ENCODE results near the gene ABITRAM.
A peak's percentile ranks its signal among the peaks of the same experiment; 100 is the strongest.
"Not testable (repeated sequence)": the region's sequence is repeated elsewhere in the genome, so short reads cannot be mapped to it uniquely, and the experiment has no call there.

ABITRAM gene

DNA sequence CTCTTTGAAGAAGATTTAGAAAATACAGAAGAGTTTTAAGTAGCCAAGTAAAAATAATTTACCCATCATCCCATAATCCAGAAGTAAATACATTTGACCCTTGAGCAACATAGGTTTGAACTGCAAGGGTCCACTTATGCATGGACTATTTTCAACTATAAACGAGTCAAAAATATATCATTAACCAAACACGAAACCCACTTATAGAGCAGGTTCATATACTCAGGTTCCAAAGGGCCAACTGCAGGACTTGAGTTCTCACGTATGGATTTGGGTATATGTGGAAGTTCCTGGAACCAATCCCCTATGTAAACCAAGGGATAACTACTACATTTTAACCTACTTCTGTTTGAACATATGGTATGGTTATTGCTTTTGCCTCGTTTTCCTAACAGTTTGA is 5.8 kb downstream of the ABITRAM start:
- in situ Hi-C loops (cut with HindIII; ENCODE audit: low pct_unique_long_range_greater_than_20kb, low sequenced_read_pairs): no loop called here
- no peak for DNase-seq (ENCODE audit: low read depth in 1 of 2, low spot score in 1 of 2)
- TF ChIP-seq JUND (IDR thresholded peaks at IDR 0.05; ENCODE audit: low read depth): no peak

- no peak for TF ChIP-seq JUND (IDR thresholded peaks at IDR 0.05; ENCODE audit: low read depth)
- in situ Hi-C loops (cut with HindIII; ENCODE audit: low pct_unique_long_range_greater_than_20kb, low sequenced_read_pairs): no loop called here
- no peak for DNase-seq (ENCODE audit: low read depth in 1 of 2, low spot score in 1 of 2)
These were observed 16.0 kb downstream of the ABITRAM start for GRCh38 chr9:108950168-108950567.

GRCh38 chr9:108951578-108951977 is 17.4 kb downstream of the ABITRAM start:
- no peak for DNase-seq (ENCODE audit: low read depth in 1 of 2, low spot score in 1 of 2)
- in situ Hi-C loops (cut with HindIII; ENCODE audit: low pct_unique_long_range_greater_than_20kb, low sequenced_read_pairs): no loop called here
- no peak for TF ChIP-seq JUND (IDR thresholded peaks at IDR 0.05; ENCODE audit: low read depth)

GRCh38 chr9:108953983-108954574 is 19.9 kb downstream of the ABITRAM start:
- in situ Hi-C loops (cut with HindIII; ENCODE audit: low pct_unique_long_range_greater_than_20kb, low sequenced_read_pairs): no loop called here
- DNase-seq (ENCODE audit: low read depth in 1 of 2, low spot score in 1 of 2): peak; percentile 33 to 67
- no peak for TF ChIP-seq JUND (IDR thresholded peaks at IDR 0.05; ENCODE audit: low read depth)

- in situ Hi-C loops (cut with HindIII; ENCODE audit: low pct_unique_long_range_greater_than_20kb, low sequenced_read_pairs): no loop called here
- DNase-seq (ENCODE audit: low read depth in 1 of 2, low spot score in 1 of 2): no peak
- TF ChIP-seq JUND (IDR thresholded peaks at IDR 0.05; ENCODE audit: low read depth): no peak
These were observed 21.9 kb downstream of the ABITRAM start for GRCh38 chr9:108956022-108956630.

- in situ Hi-C loops (cut with HindIII; ENCODE audit: low pct_unique_long_range_greater_than_20kb, low sequenced_read_pairs): no loop called here
- TF ChIP-seq JUND (IDR thresholded peaks at IDR 0.05; ENCODE audit: low read depth): no peak
- peak in 1 of 2 experiments; percentile 19 for DNase-seq (ENCODE audit: low read depth in 1 of 2, low spot score in 1 of 2)
These were observed 22.4 kb downstream of the ABITRAM start for GRCh38 chr9:108956631-108957026.

- no peak for DNase-seq (ENCODE audit: low read depth in 1 of 2, low spot score in 1 of 2)
- in situ Hi-C loops (cut with HindIII; ENCODE audit: low pct_unique_long_range_greater_than_20kb, low sequenced_read_pairs): no loop called here
- no peak for TF ChIP-seq JUND (IDR thresholded peaks at IDR 0.05; ENCODE audit: low read depth)
These were observed 26.1 kb downstream of the ABITRAM start for GRCh38 chr9:108960331-108960730.

DNA sequence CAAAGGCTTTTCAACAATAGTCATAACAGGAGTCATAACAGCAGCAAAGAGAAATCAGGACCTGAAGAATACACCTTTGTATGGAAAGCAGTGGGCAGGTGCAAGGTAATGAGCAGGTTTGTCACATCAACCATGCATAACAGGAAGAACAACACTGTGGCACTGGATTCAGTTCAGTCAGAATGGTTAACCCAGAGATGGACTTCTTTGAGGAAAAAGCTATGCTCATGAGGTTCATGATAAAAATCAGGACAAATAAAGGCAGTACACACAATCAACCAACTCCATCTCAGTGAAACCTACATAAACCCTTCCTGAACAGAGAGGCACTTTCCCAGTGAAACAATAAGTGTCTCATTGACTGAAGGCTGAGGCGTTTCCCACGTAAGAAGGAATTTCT is 27.0 kb downstream of the ABITRAM start:
- TF ChIP-seq JUND (IDR thresholded peaks at IDR 0.05; ENCODE audit: low read depth): no peak
- peak; percentile 22 to 84 for DNase-seq (ENCODE audit: low read depth in 1 of 2, low spot score in 1 of 2)

GRCh38 chr9:108963459-108964143 is 29.4 kb downstream of the ABITRAM start:
- TF ChIP-seq JUND (IDR thresholded peaks at IDR 0.05; ENCODE audit: low read depth): no peak
- peak in 1 of 2 experiments; percentile 61 for DNase-seq (ENCODE audit: low read depth in 1 of 2, low spot score in 1 of 2)
- in situ Hi-C loops (cut with HindIII; ENCODE audit: low pct_unique_long_range_greater_than_20kb, low sequenced_read_pairs): no loop called here

More for the DNA sequence above, 27.0 kb downstream of the ABITRAM start:
- in situ Hi-C loops (cut with HindIII; ENCODE audit: low pct_unique_long_range_greater_than_20kb, low sequenced_read_pairs): no loop called here

- TF ChIP-seq JUND (IDR thresholded peaks at IDR 0.05; ENCODE audit: low read depth): no peak
- in situ Hi-C loops (cut with HindIII; ENCODE audit: low pct_unique_long_range_greater_than_20kb, low sequenced_read_pairs): no loop called here
- DNase-seq (ENCODE audit: low read depth in 1 of 2, low spot score in 1 of 2): no peak
These were observed 33.7 kb downstream of the ABITRAM start for GRCh38 chr9:108967916-108968315.

- in situ Hi-C loops (cut with HindIII; ENCODE audit: low pct_unique_long_range_greater_than_20kb, low sequenced_read_pairs): not testable (repeated sequence)
These were observed 37.2 kb downstream of the ABITRAM start for GRCh38 chr9:108971392-108971791.

DNA sequence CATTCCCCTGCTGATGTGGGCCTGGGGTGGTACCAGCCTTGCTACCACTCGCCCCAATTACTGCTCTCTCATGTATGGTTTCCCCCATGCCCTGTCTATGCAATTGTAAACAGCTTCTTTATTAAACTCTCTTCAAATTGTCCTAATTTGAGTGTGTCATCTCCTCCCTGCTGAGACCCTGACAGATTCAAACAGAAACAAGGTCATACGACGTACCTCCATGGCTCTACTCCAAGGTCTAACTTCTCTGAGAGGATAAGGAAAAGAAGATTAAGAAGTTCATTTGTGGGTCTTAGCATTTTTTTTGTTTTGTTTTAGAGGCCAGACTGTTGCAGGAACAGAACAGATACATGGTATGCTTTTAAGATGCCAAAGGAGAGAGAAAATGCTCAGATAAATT is 38.0 kb downstream of the ABITRAM start:
- no peak for TF ChIP-seq JUND (IDR thresholded peaks at IDR 0.05; ENCODE audit: low read depth)
- in situ Hi-C loops (cut with HindIII; ENCODE audit: low pct_unique_long_range_greater_than_20kb, low sequenced_read_pairs): no loop called here

More at GRCh38 chr9:108971392-108971791, 37.2 kb downstream of the ABITRAM start:
- not testable (repeated sequence) for DNase-seq (ENCODE audit: low read depth in 1 of 2, low spot score in 1 of 2)

DNA sequence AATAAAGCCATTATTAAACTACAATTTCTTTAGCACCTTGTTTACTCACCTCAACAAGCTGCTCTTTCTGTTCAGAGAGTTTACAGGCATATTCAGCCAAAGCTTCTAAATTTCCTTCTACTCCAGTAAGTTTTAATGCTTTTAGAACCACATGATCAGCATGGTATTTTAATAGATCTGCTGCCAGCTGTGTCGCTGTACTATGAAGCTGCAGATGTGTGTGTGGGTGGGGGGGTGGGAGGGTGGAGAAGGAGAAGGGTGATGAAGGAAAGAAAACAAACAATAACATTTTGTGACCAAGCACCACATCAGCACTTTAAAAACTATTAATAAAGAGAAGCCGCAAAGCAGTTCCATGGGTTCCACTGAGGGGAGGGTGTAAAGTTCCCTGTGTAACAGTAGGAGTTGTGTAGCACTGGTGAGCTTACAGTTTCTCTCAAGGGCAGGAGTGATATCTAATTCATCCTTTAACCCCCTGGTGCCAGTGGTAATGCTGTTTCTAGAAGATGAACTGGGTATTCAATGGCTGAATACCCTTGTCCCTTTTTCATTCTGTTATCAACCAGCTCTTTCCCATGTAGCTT is 38.5 kb downstream of the ABITRAM start:
- in situ Hi-C loops (cut with HindIII; ENCODE audit: low pct_unique_long_range_greater_than_20kb, low sequenced_read_pairs): no loop called here
- no peak for DNase-seq (ENCODE audit: low read depth in 1 of 2, low spot score in 1 of 2)
- TF ChIP-seq JUND (IDR thresholded peaks at IDR 0.05; ENCODE audit: low read depth): no peak

More for the DNA sequence above, 38.0 kb downstream of the ABITRAM start:
- DNase-seq (ENCODE audit: low read depth in 1 of 2, low spot score in 1 of 2): no peak
